ENCODE results near the gene HOXA9. TPM values are rescaled to one million over a fixed set of nuclear protein-coding genes. Genes with fewer than 3 reads are reported as not detected.
A peak's percentile ranks its signal among the peaks of the same experiment; 100 is the strongest.

Gene HOXA9
- total and polyA plus RNA-seq, 2 experiments from 2014 or later = 3.6 to 4.4 TPM

DNA sequence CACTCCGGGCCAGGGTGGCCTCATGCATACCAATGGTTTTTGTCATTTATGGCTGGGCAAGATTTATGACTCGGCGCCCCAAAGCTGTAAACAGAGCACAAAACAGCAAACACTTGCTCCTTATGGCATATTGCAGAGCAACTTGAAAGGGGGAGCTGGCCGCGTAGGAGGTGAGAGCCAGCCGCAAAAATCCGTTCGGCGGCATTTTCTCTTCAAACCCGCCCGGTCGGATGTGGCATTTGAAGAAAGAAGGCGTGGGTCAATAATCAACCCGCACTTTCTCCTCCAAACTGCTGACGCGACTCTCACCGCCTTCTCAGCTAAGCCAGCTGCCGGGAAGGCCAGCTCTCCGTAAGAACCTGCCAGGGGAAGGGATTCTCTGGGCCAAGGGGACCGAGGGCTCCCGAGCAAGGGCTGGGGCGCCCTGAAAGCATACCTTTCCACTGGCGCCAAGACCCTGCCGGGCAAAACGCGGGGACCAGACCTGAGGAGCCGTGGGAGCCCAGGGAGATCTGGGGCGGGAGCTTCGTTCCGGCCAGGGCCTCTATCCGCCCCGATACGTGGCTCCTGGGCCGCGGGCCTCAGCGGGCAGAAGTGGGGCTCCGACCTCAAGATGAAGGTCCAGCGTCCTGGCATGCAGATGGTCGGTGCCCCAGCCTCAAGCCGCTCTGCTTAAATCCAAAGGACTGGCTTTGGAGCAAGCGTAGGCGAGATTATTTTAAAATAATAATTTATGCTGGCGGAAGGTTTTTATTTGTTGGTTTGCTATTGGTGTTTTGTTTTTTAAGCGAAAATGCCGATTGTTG is 49.9 kb downstream of the HOXA9 start:
- Histone ChIP-seq H3K4me1 (ENCODE audit: insufficient read depth) (peaks cover 15% of the 10 kb centered on the region), H3K27me3 (peaks cover 64% of the 10 kb centered on the region), H3K27ac (peak overlapping the region; percentile 75), H3K79me2 (peaks cover 30% of the 10 kb centered on the region), H3K4me3 (peak overlapping the region; percentile 18), H3K9me2 (replicated peaks; ENCODE audit: insufficient read depth) (no peaks in the 10 kb centered on the region), H2AFZ (no peak overlapping the region), H3K36me3 (replicated peaks; ENCODE audit: insufficient read depth, low read depth) (no peaks in the 10 kb centered on the region), H3K9me3 (ENCODE audit: low read depth) (no peaks in the 10 kb centered on the region), H3K4me2 (peak overlapping the region; percentile 91), H4K20me1 (ENCODE audit: insufficient read depth, poor library complexity, severe bottlenecking) (no peaks in the 10 kb centered on the region)
- WGBS (ENCODE audit: low lambda C conversion rate, missing lambda C conversion rate) = 9% methylated on average over 45 of the region's 45 CpGs
- TF ChIP-seq, protein P1, sequence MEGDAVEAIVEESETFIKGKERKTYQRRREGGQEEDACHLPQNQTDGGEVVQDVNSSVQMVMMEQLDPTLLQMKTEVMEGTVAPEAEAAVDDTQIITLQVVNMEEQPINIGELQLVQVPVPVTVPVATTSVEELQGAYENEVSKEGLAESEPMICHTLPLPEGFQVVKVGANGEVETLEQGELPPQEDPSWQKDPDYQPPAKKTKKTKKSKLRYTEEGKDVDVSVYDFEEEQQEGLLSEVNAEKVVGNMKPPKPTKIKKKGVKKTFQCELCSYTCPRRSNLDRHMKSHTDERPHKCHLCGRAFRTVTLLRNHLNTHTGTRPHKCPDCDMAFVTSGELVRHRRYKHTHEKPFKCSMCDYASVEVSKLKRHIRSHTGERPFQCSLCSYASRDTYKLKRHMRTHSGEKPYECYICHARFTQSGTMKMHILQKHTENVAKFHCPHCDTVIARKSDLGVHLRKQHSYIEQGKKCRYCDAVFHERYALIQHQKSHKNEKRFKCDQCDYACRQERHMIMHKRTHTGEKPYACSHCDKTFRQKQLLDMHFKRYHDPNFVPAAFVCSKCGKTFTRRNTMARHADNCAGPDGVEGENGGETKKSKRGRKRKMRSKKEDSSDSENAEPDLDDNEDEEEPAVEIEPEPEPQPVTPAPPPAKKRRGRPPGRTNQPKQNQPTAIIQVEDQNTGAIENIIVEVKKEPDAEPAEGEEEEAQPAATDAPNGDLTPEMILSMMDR (IDR thresholded peaks at IDR 0.05; ENCODE audit: poor library complexity) = no peak
- peak; percentile 71 for TF ChIP-seq EZH2 (IDR thresholded peaks at IDR 0.05; ENCODE audit: borderline replicate concordance)
- peak; percentile 72 for DNase-seq (ENCODE audit: low spot score)

DNA sequence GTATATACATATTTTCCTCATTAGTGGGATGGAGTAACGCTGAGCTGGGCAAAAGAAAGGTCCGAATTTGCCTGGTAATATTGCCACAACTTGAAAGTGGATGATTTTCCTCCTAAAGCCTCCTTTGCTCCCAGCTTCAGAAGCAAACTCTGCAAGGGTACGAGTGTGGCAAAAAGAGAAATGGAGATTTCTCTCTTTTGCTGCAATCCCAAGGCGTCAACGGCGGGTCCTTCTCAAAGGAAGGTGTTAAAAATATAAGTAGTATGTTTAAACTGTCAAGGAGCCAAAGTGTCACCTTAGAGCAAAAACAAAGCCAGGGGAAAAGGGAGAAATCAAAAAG is 50.5 kb downstream of the HOXA9 start:
- peaks cover 18% of the 10 kb centered on the region for H3K4me1 ChIP-seq (ENCODE audit: insufficient read depth)
- H3K9me2 ChIP-seq (replicated peaks; ENCODE audit: insufficient read depth) = no peaks in the 10 kb centered on the region
- H4K20me1 ChIP-seq (ENCODE audit: insufficient read depth, poor library complexity, severe bottlenecking) = no peaks in the 10 kb centered on the region
- H3K27me3 ChIP-seq = peaks cover 67% of the 10 kb centered on the region
- H3K4me3 ChIP-seq = no peak overlapping the region
- H3K4me2 ChIP-seq = peak overlapping the region; percentile 91
- 32% methylated on average over 6 of the region's 6 CpGs for WGBS (ENCODE audit: low lambda C conversion rate, missing lambda C conversion rate)
- TF ChIP-seq EZH2phosphoT487 (IDR thresholded peaks at IDR 0.05; ENCODE audit: low read depth, severe bottlenecking, unreplicated experiment) = no peak
- TF ChIP-seq EZH2 (IDR thresholded peaks at IDR 0.05; ENCODE audit: borderline replicate concordance) = no peak
- TF ChIP-seq, protein P1 (IDR thresholded peaks at IDR 0.05; ENCODE audit: poor library complexity) = no peak
- H3K36me3 ChIP-seq (replicated peaks; ENCODE audit: insufficient read depth, low read depth) = no peaks in the 10 kb centered on the region
- H3K27ac ChIP-seq = peak overlapping the region; percentile 57
- no peaks in the 10 kb centered on the region for H3K9me3 ChIP-seq (ENCODE audit: low read depth)
- H2AFZ ChIP-seq = no peak overlapping the region
- DNase-seq (ENCODE audit: low spot score) = no peak
- peaks cover 30% of the 10 kb centered on the region for H3K79me2 ChIP-seq

DNA sequence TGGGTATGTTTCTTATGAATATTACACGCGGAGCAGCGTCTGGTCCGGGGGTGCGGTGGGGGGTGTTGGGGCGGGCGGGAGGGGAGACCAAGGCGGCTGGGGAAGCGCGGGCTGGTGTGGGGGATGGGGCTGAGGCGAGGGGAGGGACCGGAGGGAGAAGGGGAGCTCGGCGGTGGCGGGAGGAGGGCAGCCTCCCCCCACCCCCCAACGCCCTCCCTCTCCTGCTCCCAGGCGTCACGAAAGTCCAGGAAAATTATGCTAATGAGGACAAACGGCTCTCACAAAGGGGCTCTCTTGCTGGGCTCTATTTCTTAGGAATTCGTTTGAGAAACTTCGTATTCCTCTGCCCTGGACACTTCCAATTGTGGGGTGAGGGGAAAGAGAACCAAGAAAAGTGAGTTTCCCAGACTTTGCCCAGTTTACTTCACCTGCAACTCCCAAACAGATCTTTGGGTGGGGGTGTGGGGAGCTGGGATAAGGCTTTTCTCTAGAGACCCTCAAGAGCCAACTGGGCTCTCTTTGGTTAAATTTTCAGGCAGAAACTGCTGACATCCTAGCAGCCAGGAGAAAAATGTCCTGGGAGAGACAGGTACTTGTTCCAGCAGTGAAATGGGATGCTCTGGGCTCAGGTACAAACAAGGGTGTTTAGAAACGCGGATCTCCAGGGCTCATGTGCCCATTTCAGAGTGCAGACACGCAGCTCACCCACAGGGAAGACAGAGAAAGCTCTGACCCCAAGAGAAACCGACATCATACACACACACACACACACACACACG is 51.2 kb downstream of the HOXA9 start:
- peaks cover 18% of the 10 kb centered on the region for H3K4me1 ChIP-seq (ENCODE audit: insufficient read depth)
- peak overlapping the region; percentile 5 for H3K4me3 ChIP-seq
- H3K27ac ChIP-seq = peak overlapping the region; percentile 80
- peak; percentile 55 for DNase-seq (ENCODE audit: low spot score)
- H2AFZ ChIP-seq = no peak overlapping the region
- peaks cover 25% of the 10 kb centered on the region for H3K79me2 ChIP-seq
- no peaks in the 10 kb centered on the region for H3K9me3 ChIP-seq (ENCODE audit: low read depth)
- H3K27me3 ChIP-seq = peaks cover 73% of the 10 kb centered on the region
- H3K9me2 ChIP-seq (replicated peaks; ENCODE audit: insufficient read depth) = no peaks in the 10 kb centered on the region
- no peaks in the 10 kb centered on the region for H4K20me1 ChIP-seq (ENCODE audit: insufficient read depth, poor library complexity, severe bottlenecking)
- TF ChIP-seq EZH2 (IDR thresholded peaks at IDR 0.05; ENCODE audit: borderline replicate concordance) = no peak
- TF ChIP-seq, protein P1 (IDR thresholded peaks at IDR 0.05; ENCODE audit: poor library complexity) = no peak
- no peak for TF ChIP-seq EZH2phosphoT487 (IDR thresholded peaks at IDR 0.05; ENCODE audit: low read depth, severe bottlenecking, unreplicated experiment)
- 11% methylated on average over 8 of the region's 26 CpGs for WGBS (ENCODE audit: low lambda C conversion rate, missing lambda C conversion rate)
- no peaks in the 10 kb centered on the region for H3K36me3 ChIP-seq (replicated peaks; ENCODE audit: insufficient read depth, low read depth)
- H3K4me2 ChIP-seq = peak overlapping the region; percentile 91

All from hepatocyte (in vitro differentiated cells).